GM20431 (cell line): ENCODE measurements around the gene LSP1.

Experiments
- in situ Hi-C: fragments of 300-500 bp; cut with MseI, MboI; formaldehyde crosslinking; loops from one replicate; pipeline ENCODE4 v1.15.0; 2020; ENCODE audit warnings: low sequenced_read_pairs; ENCODE audit not compliant: unreplicated experiment

The LSP1 gene

GRCh38 chr11:1834779-1835670, 17.9 kb upstream of the LSP1 start, which contains the start of gene SYT8:
TSS of gene SYT8 (plus strand) at chr11:1834990. CDS start at chr11:1835106, 116 bp downstream.
- in situ Hi-C loops, result no loop called here

GRCh38 chr11:1835671-1836010, 17.2 kb upstream of the LSP1 start:
- in situ Hi-C loops, result no loop called here

GRCh38 chr11:1836011-1836945, 16.6 kb upstream of the LSP1 start:
- in situ Hi-C loops, result no loop called here

- in situ Hi-C loops, result no loop called here
Observed at GRCh38 chr11:1837171-1838076, 15.5 kb upstream of the LSP1 start.

GRCh38 chr11:1838077-1838425, 14.8 kb upstream of the LSP1 start:
- in situ Hi-C loops, result no loop called here

- in situ Hi-C loops, result no loop called here
Observed at GRCh38 chr11:1838426-1839144, 14.3 kb upstream of the LSP1 start, which contains the start of gene TNNI2. TSS of gene TNNI2 (plus strand) at chr11:1838981. CDS start at chr11:1839697, 716 bp downstream.

GRCh38 chr11:1839204-1839923, 13.5 kb upstream of the LSP1 start:
- in situ Hi-C loops, result no loop called here

- in situ Hi-C loops, result no loop called here
Observed at GRCh38 chr11:1839924-1840779, 12.7 kb upstream of the LSP1 start.

GRCh38 chr11:1840780-1841480, 12.0 kb upstream of the LSP1 start:
- in situ Hi-C loops, result no loop called here

GRCh38 chr11:1841511-1842148, 11.3 kb upstream of the LSP1 start:
- in situ Hi-C loops, result no loop called here

GRCh38 chr11:1842149-1843097, 10.5 kb upstream of the LSP1 start:
- in situ Hi-C loops, result no loop called here

GRCh38 chr11:1843098-1843473, 9.8 kb upstream of the LSP1 start:
- in situ Hi-C loops, result no loop called here

GRCh38 chr11:1843796-1844195, 9.1 kb upstream of the LSP1 start:
- in situ Hi-C loops, result no loop called here

GRCh38 chr11:1844221-1845094, 8.4 kb upstream of the LSP1 start:
- in situ Hi-C loops, result no loop called here

GRCh38 chr11:1845095-1845429, 7.8 kb upstream of the LSP1 start:
- in situ Hi-C loops, result no loop called here
